Mammary epithelial cell (primary cell): ENCODE results near the gene GPR161.

Experiments used
- CTCF ChIP-seq, 2 donors: IDR thresholded peaks in 1 of 2; conservative IDR thresholded peaks in 1 of 2; 2 replicates each; pipeline ENCODE4 v1.5.1; 2011 to 2012; ENCODE audit warnings: inconsistent platforms in 2 of 2, low read length in 2 of 2, mild to moderate bottlenecking in 2 of 2, control low read depth in 1 of 2, low read depth in 1 of 2; ENCODE audit not compliant: insufficient read depth in 1 of 2; ENCODE audit errors: extremely low read depth in 1 of 2
- EZH2 ChIP-seq: IDR thresholded peaks from 2 replicates; pipeline ENCODE4 v1.6.1; 2012; ENCODE audit warnings: low read length, inconsistent platforms, borderline replicate concordance

- no peak for TF ChIP-seq CTCF (conservative IDR thresholded peaks at IDR 0.05 in 1 of 2, IDR thresholded peaks at IDR 0.05 in 1 of 2; ENCODE audit: extremely low read depth in 1 of 2, insufficient read depth in 1 of 2, low read depth in 1 of 2, low read length in 2 of 2)
- TF ChIP-seq EZH2 = no peak
Observed at GRCh38 chr1:168095476-168095875, 41.3 kb downstream of the GPR161 start.
